HEK293 (cell line): ENCODE results near the gene ITGB1BP2.

Source experiments
- CTCF ChIA-PET: fragments of 350-600 bp; formaldehyde crosslinking; extraction: SDS; loops from one replicate; lab custom pipeline; 2021; ENCODE audit warnings: antibody characterized with exemption; lab: Yijun Ruan, JAX
- POLR2A ChIA-PET: fragments of 300-600 bp; formaldehyde crosslinking; extraction: SDS; loops from one replicate; lab custom pipeline; 2020; ENCODE audit warnings: antibody characterized with exemption, inconsistent platforms; lab: Yijun Ruan, JAX
- H3K27ac ChIP-seq: fragments of 200-500 bp; sonication (Bioruptor generic); 2 replicates; pipeline ENCODE4 v1.5.1; 2014; ENCODE audit warnings: low read depth, low read length, control low read depth, inconsistent platforms; ENCODE audit errors: extremely low read depth
- H3K36me3 ChIP-seq, 2 experiments: fragments of 200-500 bp in 1 of 2; sonication (Bioruptor generic) in 1 of 2; 1 replicate in 1 of 2; 2 replicates in 1 of 2; pipeline ENCODE4 v1.5.1; 2014 to 2017; ENCODE audit warnings: inconsistent platforms in 2 of 2, low read length in 2 of 2; ENCODE audit not compliant: control insufficient read depth in 2 of 2, insufficient read depth in 1 of 2
- H3K4me1 ChIP-seq: fragments of 200-500 bp; sonication (Bioruptor generic); 2 replicates; pipeline ENCODE4 v1.5.1; 2014; ENCODE audit warnings: mild to moderate bottlenecking, low read length, inconsistent platforms; ENCODE audit not compliant: control insufficient read depth, insufficient read depth
- H3K4me3 ChIP-seq: 2 replicates; pipeline ENCODE4 v1.5.1; 2011; ENCODE audit warnings: low read depth, mild to moderate bottlenecking, control low read depth, low read length, moderate library complexity
- H3K9me3 ChIP-seq: fragments of 200-500 bp; sonication (Bioruptor generic); 2 replicates; pipeline ENCODE4 v1.5.1; 2014; ENCODE audit warnings: low read depth, low read length, inconsistent platforms; ENCODE audit not compliant: control insufficient read depth, insufficient read depth
- GLIS1 ChIP-seq: fragments of 450-650 bp; formaldehyde crosslinking; IDR thresholded peaks from 2 replicates; pipeline ENCODE4 v1.5.1; 2016; ENCODE audit warnings: missing biosample characterization, missing genetic modification characterization
- KLF9 ChIP-seq: fragments of 450-650 bp; formaldehyde crosslinking; IDR thresholded peaks from 2 replicates; pipeline ENCODE4 v1.5.1; 2016; ENCODE audit warnings: missing biosample characterization, missing genetic modification characterization, low read depth
- OVOL3 ChIP-seq: fragments of 450-650 bp; formaldehyde crosslinking; IDR thresholded peaks from 2 replicates; pipeline ENCODE4 v1.5.1; 2016; ENCODE audit warnings: missing biosample characterization, missing genetic modification characterization
- REST ChIP-seq: fragments of 450-650 bp; formaldehyde crosslinking; IDR thresholded peaks from 2 replicates; pipeline ENCODE4 v1.5.1; 2016; ENCODE audit warnings: missing biosample characterization, missing genetic modification characterization
- YY1 ChIP-seq: fragments of 450-650 bp; formaldehyde crosslinking; IDR thresholded peaks from 2 replicates; pipeline ENCODE4 v1.5.1; 2018; ENCODE audit warnings: missing biosample characterization, missing genetic modification characterization
- ZBTB17 ChIP-seq: fragments of 450-650 bp; formaldehyde crosslinking; IDR thresholded peaks from 2 replicates; pipeline ENCODE4 v1.5.1; 2016; ENCODE audit warnings: missing biosample characterization, missing genetic modification characterization
- ZBTB21 ChIP-seq: fragments of 450-650 bp; formaldehyde crosslinking; IDR thresholded peaks from 2 replicates; pipeline ENCODE4 v1.5.1; 2017; ENCODE audit warnings: missing biosample characterization, missing genetic modification characterization
- ZBTB48 ChIP-seq: fragments of 450-650 bp; formaldehyde crosslinking; IDR thresholded peaks from 2 replicates; pipeline ENCODE4 v1.5.1; 2016; ENCODE audit warnings: missing biosample characterization, missing genetic modification characterization
- ZBTB7A ChIP-seq: fragments of 450-650 bp; formaldehyde crosslinking; IDR thresholded peaks from 2 replicates; pipeline ENCODE4 v1.5.1; 2016; ENCODE audit warnings: low read depth, missing biosample characterization, missing genetic modification characterization
- ZFP3 ChIP-seq: fragments of 450-650 bp; formaldehyde crosslinking; IDR thresholded peaks from 2 replicates; pipeline ENCODE4 v1.5.1; 2016; ENCODE audit warnings: low read depth, missing biosample characterization, missing genetic modification characterization
- ZNF148 ChIP-seq: fragments of 450-650 bp; formaldehyde crosslinking; IDR thresholded peaks from 2 replicates; pipeline ENCODE4 v1.5.0; 2017; ENCODE audit warnings: missing biosample characterization, missing genetic modification characterization, borderline replicate concordance
- ZNF155 ChIP-seq: fragments of 450-650 bp; formaldehyde crosslinking; IDR thresholded peaks from 2 replicates; pipeline ENCODE4 v1.5.1; 2016; ENCODE audit warnings: missing biosample characterization, missing genetic modification characterization
- ZNF169 ChIP-seq: fragments of 450-650 bp; formaldehyde crosslinking; IDR thresholded peaks from 2 replicates; pipeline ENCODE4 v1.5.1; 2016; ENCODE audit warnings: missing biosample characterization, missing genetic modification characterization
- ZNF19 ChIP-seq: fragments of 450-650 bp; formaldehyde crosslinking; IDR thresholded peaks from 2 replicates; pipeline ENCODE4; 2016; ENCODE audit warnings: missing biosample characterization, missing genetic modification characterization, low read depth
- ZNF2 ChIP-seq: fragments of 450-650 bp; formaldehyde crosslinking; IDR thresholded peaks from 2 replicates; pipeline ENCODE4 v1.5.1; 2016; ENCODE audit warnings: missing biosample characterization, missing genetic modification characterization
- ZNF335 ChIP-seq: fragments of 450-650 bp; formaldehyde crosslinking; conservative IDR thresholded peaks from 2 replicates; pipeline ENCODE4 v1.5.1; 2016; ENCODE audit warnings: missing biosample characterization, missing genetic modification characterization
- ZNF366 ChIP-seq: fragments of 450-650 bp; formaldehyde crosslinking; conservative IDR thresholded peaks from 2 replicates; pipeline ENCODE4 v1.5.1; 2016; ENCODE audit warnings: missing biosample characterization, missing genetic modification characterization
- ZNF404 ChIP-seq: fragments of 450-650 bp; formaldehyde crosslinking; IDR thresholded peaks from 2 replicates; pipeline ENCODE4 v1.5.1; 2017; ENCODE audit warnings: missing biosample characterization, missing genetic modification characterization
- ZNF558 ChIP-seq: fragments of 450-650 bp; formaldehyde crosslinking; IDR thresholded peaks from 2 replicates; pipeline ENCODE4 v1.5.1; 2016; ENCODE audit warnings: missing biosample characterization, missing genetic modification characterization
- ZNF560 ChIP-seq: fragments of 450-650 bp; formaldehyde crosslinking; IDR thresholded peaks from 2 replicates; pipeline ENCODE4 v1.5.1; 2017; ENCODE audit warnings: missing biosample characterization, missing genetic modification characterization, borderline replicate concordance
- ZNF596 ChIP-seq: fragments of 450-650 bp; IDR thresholded peaks from 2 replicates; pipeline ENCODE4 v1.5.0; 2018; ENCODE audit warnings: missing biosample characterization, mild to moderate bottlenecking, missing genetic modification characterization, moderate library complexity
- ZNF610 ChIP-seq: fragments of 450-650 bp; formaldehyde crosslinking; IDR thresholded peaks from 2 replicates; pipeline ENCODE4 v1.5.1; 2016; ENCODE audit warnings: missing biosample characterization, missing genetic modification characterization, borderline replicate concordance
- ZNF623 ChIP-seq: fragments of 450-650 bp; formaldehyde crosslinking; IDR thresholded peaks from 2 replicates; pipeline ENCODE4 v1.5.1; 2016; ENCODE audit warnings: missing biosample characterization, missing genetic modification characterization
- ZNF629 ChIP-seq: fragments of 450-650 bp; formaldehyde crosslinking; IDR thresholded peaks from 2 replicates; pipeline ENCODE4 v1.5.1; 2017; ENCODE audit warnings: missing biosample characterization, missing genetic modification characterization
- ZNF785 ChIP-seq: fragments of 450-650 bp; formaldehyde crosslinking; IDR thresholded peaks from 2 replicates; pipeline ENCODE4 v1.5.1; 2016; ENCODE audit warnings: missing biosample characterization, missing genetic modification characterization
- ZNF791 ChIP-seq: fragments of 450-650 bp; formaldehyde crosslinking; IDR thresholded peaks from 2 replicates; pipeline ENCODE4 v1.5.1; 2016; ENCODE audit warnings: missing biosample characterization, missing genetic modification characterization
- ZNF792 ChIP-seq: fragments of 450-650 bp; formaldehyde crosslinking; IDR thresholded peaks from 2 replicates; pipeline ENCODE4 v1.5.1; 2016; ENCODE audit warnings: missing biosample characterization, missing genetic modification characterization
- ZSCAN23 ChIP-seq: fragments of 450-650 bp; formaldehyde crosslinking; IDR thresholded peaks from 2 replicates; pipeline ENCODE4 v1.5.1; 2016; ENCODE audit warnings: missing biosample characterization, missing genetic modification characterization

The ITGB1BP2 gene

GRCh38 chrX:71292669-71293365, 8.7 kb upstream of the ITGB1BP2 start:
- Histone ChIP-seq H3K9me3 (no peaks in the 10 kb centered on the region; the same call in 1 of the 2 replicates), H3K36me3 (peaks cover 77 to 88% of the 10 kb centered on the region in 2 experiments), H3K27ac (no peak overlapping the region), H3K4me1 (no peaks in the 10 kb centered on the region; the same call in 1 of the 2 replicates), H3K4me3 (no peak overlapping the region)
- TF ChIP-seq ZNF560, result no peak
- no peak for TF ChIP-seq ZBTB17 (tag by site-specific recombination)
- no peak for TF ChIP-seq YY1 (tag by site-specific recombination)
- TF ChIP-seq ZNF19 (tag by site-specific recombination), result no peak
- no peak for TF ChIP-seq ZBTB7A
- no peak for TF ChIP-seq GLIS1 (tag by site-specific recombination)
- TF ChIP-seq ZNF558, result no peak
- TF ChIP-seq ZNF148 (tag by site-specific recombination), result no peak
- no peak for TF ChIP-seq ZNF404
- TF ChIP-seq REST (tag by site-specific recombination), result no peak
- no peak for TF ChIP-seq ZNF791 (tag by site-specific recombination)
- no peak for TF ChIP-seq OVOL3 (tag by site-specific recombination)
- no peak for TF ChIP-seq ZNF610 (tag by site-specific recombination)
- TF ChIP-seq ZNF366 (tag by site-specific recombination), result no peak
- no peak for TF ChIP-seq ZNF335
- TF ChIP-seq ZNF629 (tag by site-specific recombination), result no peak
- TF ChIP-seq ZNF623 (tag by site-specific recombination), result no peak
- no peak for TF ChIP-seq ZNF169 (tag by site-specific recombination)
- no peak for TF ChIP-seq ZSCAN23 (tag by site-specific recombination)
- ChIA-PET POLR2A (interaction anchor here (0.5 to 3.0 kb wide), 3 partner anchors 9 to 242 kb away, joined by 3 to 16 read pairs (median 4); partner anchors contain the start of gene NONO), CTCF (no interaction called here)

- ChIA-PET CTCF (no interaction called here), POLR2A (interaction anchor here (1.0 to 2.3 kb wide), 2 partner anchors 13 to 70 kb away, joined by 5 to 9 read pairs; partner anchors contain the start of genes NONO and TAF1)
- no peaks in the 10 kb centered on the region for H3K4me1 ChIP-seq
- H3K4me3 ChIP-seq, result no peak overlapping the region
- H3K9me3 ChIP-seq, result no peaks in the 10 kb centered on the region
- TF ChIP-seq GLIS1 (tag by site-specific recombination), result no peak
- TF ChIP-seq ZNF785 (tag by site-specific recombination), result no peak
- TF ChIP-seq ZNF2 (tag by site-specific recombination), result no peak
- TF ChIP-seq ZNF596 (tag by site-specific recombination), result no peak
- no peak for TF ChIP-seq ZFP3 (tag by site-specific recombination)
- TF ChIP-seq ZNF629 (tag by site-specific recombination), result no peak
- TF ChIP-seq ZNF792 (tag by site-specific recombination), result no peak
- TF ChIP-seq ZNF155 (tag by site-specific recombination), result no peak
- TF ChIP-seq KLF9 (tag by site-specific recombination), result no peak
- TF ChIP-seq ZBTB48 (tag by site-specific recombination), result no peak
- TF ChIP-seq ZBTB21 (tag by site-specific recombination), result no peak
- peaks cover 57 to 88% of the 10 kb centered on the region in 2 experiments for H3K36me3 ChIP-seq
- H3K27ac ChIP-seq, result no peak overlapping the region
Measured at GRCh38 chrX:71296806-71297205, 4.7 kb upstream of the ITGB1BP2 start.
